Measurements from ENCODE around the gene DRC7. TPM values are rescaled to one million over a fixed set of nuclear protein-coding genes. Genes with fewer than 3 reads are reported as not detected.

DRC7 gene
- total and polyA plus RNA-seq, 9 of the 15 experiments (the other 6 are each of a cell fraction or from before 2014, with no cell fraction given): 0.04 to 0.33 (median 0.12) TPM; not detected in 3

GRCh38 chr16:57694725-57695679 lies at the start of gene DRC7 (continued):
- TF ChIP-seq PATZ1 (CRISPR knock-in tag; IDR thresholded peaks at IDR 0.05; ENCODE audit: borderline replicate concordance): no peak
- no peak for TF ChIP-seq SIRT6 (IDR thresholded peaks at IDR 0.05; ENCODE audit: low read depth, low read length)
- TF ChIP-seq ELF2 (CRISPR knock-in tag; IDR thresholded peaks at IDR 0.05): no peak
- peak; percentile 34; the same call in 1 of the 2 replicates for TF ChIP-seq TFAP4 (CRISPR knock-in tag; IDR thresholded peaks at IDR 0.05; ENCODE audit: borderline replicate concordance)
- TF ChIP-seq ZNF518B (CRISPR knock-in tag; IDR thresholded peaks at IDR 0.05): no peak
- TF ChIP-seq ZFP1 (CRISPR knock-in tag; IDR thresholded peaks at IDR 0.05): no peak
- TF ChIP-seq GTF2B (IDR thresholded peaks at IDR 0.05; ENCODE audit: extremely low read depth, insufficient read length): no peak
- TF ChIP-seq C11orf30 (IDR thresholded peaks at IDR 0.05; ENCODE audit: low read depth): no peak
- TF ChIP-seq ZNF318 (IDR thresholded peaks at IDR 0.05; ENCODE audit: borderline replicate concordance in 1 of 2, low read depth in 1 of 2): no peak
